Upper lobe of left lung (tissue), 4 donors: Measurements from ENCODE around the gene HMGXB3.

Experiments
- CTCF ChIP-seq, 6 experiments: fragments of 450-650 bp in 4 of 6; fragments of 200-600 bp in 2 of 6; sonication (generic) in 2 of 6; IDR thresholded peaks; one replicate each; pipeline ENCODE4 v1.5.1; 2016 to 2019; ENCODE audit warnings: antibody characterized with exemption in 6 of 6
- POLR2A ChIP-seq, 4 donors: fragments of 450-650 bp; IDR thresholded peaks; one replicate each; pipeline ENCODE4 v1.5.1; 2016 to 2017; ENCODE audit warnings: antibody characterized with exemption in 4 of 4, mild to moderate bottlenecking in 2 of 4

DNA sequence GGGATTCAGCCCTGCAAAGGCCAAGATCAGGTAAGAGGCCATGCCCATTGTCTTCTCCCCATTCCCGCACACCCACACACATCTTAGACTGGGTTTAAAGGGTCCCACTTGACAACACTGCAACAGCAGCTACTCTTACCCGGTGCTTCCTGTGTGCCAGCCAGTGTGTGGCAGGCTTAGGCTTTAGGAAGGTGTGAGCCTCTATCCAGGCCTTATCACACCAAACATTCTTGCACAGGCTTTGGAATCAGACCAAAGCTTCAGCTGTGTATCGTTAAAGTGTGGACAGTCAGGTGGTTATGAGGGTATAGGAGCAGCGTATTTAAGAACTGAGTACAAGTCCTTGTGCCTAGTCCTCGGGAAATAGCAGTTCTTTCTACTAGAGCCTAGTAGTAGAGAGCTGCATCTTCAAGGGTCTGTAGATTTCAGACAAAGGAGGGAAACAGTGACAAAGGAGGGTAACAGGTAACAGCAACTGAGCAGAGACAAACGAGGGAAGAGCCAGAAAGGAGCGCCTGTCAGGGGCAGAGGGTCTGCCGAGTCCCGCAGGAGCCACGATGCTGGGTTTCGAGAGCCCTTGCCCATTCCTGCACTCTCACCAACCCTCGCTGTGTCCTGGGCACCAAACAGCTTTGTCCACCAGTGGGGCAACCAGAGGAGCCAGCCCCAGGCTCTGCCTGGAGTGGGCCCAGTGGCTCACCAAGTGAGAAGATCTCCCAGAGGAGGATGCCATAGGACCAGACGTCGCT is 55.0 kb downstream of the HMGXB3 start:
- TF ChIP-seq CTCF (IDR thresholded peaks at IDR 0.05) (no peak), POLR2A (IDR thresholded peaks at IDR 0.05) (no peak)
